Brain microvascular endothelial cell (primary cell): ENCODE measurements around the gene EGLN2.
"Not testable (repeated sequence)": the region's sequence is repeated elsewhere in the genome, so short reads cannot be mapped to it uniquely, and the experiment has no call there.

ENCODE experiments used
- DNase-seq: peaks from one replicate; pipeline ENCODE4 v3.0.0-alpha.2; 2020
- H3K27ac ChIP-seq: fragments of 250-450 bp; sonication (Bioruptor Pico); 2 replicates; pipeline ENCODE4 v1.5.1; 2020; ENCODE audit warnings: mild to moderate bottlenecking, moderate library complexity
- H3K27me3 ChIP-seq: fragments of 250-450 bp; sonication (Bioruptor Pico); replicated peaks from 2 replicates; pipeline ENCODE4 v1.5.1; 2020; ENCODE audit warnings: mild to moderate bottlenecking
- H3K36me3 ChIP-seq: fragments of 250-450 bp; sonication (Bioruptor Pico); replicated peaks from 2 replicates; pipeline ENCODE4 v1.5.1; 2020; ENCODE audit warnings: mild to moderate bottlenecking
- H3K4me3 ChIP-seq: 2 replicates; pipeline ENCODE4 v1.5.1; 2011; ENCODE audit warnings: low read depth, mild to moderate bottlenecking, control low read depth, low read length, moderate library complexity
- in situ Hi-C: cut with HindIII; loops from 2 replicates; pipeline ENCODE4 v1.10.0; 2017; ENCODE audit warnings: low sequenced_read_pairs, low pct_ligation_motif_present
- TF ChIP-seq, protein P1 (sequence below): IDR thresholded peaks from 2 replicates; pipeline ENCODE4 v1.5.1; 2011; ENCODE audit warnings: low read depth, mild to moderate bottlenecking, moderate library complexity, low read length, control low read depth, inconsistent platforms; ENCODE audit errors: missing control alignments

Gene EGLN2

DNA sequence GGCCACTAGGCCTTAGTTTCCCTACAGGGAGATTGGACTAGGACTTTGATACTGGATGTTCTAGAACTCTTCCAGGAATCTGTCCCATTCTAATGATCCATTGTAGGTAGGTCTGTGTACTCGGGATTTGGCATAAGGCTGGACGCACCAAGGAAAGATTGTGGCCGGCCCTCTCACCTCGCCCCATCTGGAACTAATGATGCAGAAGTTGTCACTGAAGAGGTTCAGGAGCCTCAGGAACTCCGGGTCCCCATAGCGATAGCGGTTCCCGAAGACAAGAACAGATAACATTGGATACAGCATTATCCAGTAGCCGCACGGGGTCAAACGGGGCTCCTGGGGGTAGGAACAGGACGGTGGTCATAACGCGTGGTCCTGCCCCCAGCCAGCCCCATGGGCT lies 11.2 kb downstream of the EGLN2 start:
- peaks cover 34% of the 10 kb centered on the region for H3K36me3 ChIP-seq
- DNase-seq: no peak
- TF ChIP-seq, protein P1, sequence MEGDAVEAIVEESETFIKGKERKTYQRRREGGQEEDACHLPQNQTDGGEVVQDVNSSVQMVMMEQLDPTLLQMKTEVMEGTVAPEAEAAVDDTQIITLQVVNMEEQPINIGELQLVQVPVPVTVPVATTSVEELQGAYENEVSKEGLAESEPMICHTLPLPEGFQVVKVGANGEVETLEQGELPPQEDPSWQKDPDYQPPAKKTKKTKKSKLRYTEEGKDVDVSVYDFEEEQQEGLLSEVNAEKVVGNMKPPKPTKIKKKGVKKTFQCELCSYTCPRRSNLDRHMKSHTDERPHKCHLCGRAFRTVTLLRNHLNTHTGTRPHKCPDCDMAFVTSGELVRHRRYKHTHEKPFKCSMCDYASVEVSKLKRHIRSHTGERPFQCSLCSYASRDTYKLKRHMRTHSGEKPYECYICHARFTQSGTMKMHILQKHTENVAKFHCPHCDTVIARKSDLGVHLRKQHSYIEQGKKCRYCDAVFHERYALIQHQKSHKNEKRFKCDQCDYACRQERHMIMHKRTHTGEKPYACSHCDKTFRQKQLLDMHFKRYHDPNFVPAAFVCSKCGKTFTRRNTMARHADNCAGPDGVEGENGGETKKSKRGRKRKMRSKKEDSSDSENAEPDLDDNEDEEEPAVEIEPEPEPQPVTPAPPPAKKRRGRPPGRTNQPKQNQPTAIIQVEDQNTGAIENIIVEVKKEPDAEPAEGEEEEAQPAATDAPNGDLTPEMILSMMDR: no peak
- no peaks in the 10 kb centered on the region for H3K27me3 ChIP-seq
- H3K27ac ChIP-seq: no peak overlapping the region
- in situ Hi-C loops: no loop called here
- H3K4me3 ChIP-seq: no peak overlapping the region

DNA sequence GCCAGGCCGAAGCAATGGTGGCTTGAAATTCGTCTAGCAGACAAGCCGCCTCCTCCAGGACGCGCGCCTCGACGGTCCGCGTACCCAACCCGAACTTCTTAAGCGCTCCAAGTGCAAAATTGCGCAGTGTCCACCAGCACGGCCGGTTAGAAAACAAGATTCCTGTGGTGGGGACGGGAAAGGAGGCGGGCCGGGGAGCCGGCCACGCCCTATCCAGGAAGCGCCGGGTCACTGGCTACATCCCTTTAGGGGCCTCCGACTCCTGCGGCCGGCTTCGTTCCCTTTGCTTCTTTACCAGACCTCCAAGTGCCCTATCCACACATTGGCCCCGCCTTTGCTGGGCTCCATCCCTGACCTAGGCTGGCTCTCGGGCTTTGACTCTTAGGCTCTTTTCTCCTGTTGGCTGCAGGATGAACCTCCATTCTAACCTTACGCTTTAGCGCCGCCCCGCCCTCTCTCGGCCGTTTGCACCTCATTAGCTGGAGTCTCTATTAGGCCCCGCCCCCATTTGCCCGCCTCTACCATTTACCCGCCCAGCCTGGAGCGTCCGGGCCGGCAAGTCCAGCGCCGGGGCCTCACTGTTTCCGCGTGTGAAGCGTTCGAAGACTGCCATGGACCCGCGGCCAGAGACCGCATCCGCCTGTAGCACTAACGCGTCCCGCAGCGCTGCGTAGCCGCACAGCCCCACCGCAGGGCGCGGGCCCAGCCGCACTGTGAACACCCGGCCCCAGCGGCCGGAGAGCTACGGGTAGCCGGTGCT lies 11.8 kb downstream of the EGLN2 start:
- H3K27ac ChIP-seq, H3K27me3 ChIP-seq, in situ Hi-C loops: not testable (repeated sequence)
- peak overlapping the region; percentile 54 for H3K4me3 ChIP-seq
- H3K36me3 ChIP-seq: peaks cover 29% of the 10 kb centered on the region
- peak; percentile 69 for DNase-seq

DNA sequence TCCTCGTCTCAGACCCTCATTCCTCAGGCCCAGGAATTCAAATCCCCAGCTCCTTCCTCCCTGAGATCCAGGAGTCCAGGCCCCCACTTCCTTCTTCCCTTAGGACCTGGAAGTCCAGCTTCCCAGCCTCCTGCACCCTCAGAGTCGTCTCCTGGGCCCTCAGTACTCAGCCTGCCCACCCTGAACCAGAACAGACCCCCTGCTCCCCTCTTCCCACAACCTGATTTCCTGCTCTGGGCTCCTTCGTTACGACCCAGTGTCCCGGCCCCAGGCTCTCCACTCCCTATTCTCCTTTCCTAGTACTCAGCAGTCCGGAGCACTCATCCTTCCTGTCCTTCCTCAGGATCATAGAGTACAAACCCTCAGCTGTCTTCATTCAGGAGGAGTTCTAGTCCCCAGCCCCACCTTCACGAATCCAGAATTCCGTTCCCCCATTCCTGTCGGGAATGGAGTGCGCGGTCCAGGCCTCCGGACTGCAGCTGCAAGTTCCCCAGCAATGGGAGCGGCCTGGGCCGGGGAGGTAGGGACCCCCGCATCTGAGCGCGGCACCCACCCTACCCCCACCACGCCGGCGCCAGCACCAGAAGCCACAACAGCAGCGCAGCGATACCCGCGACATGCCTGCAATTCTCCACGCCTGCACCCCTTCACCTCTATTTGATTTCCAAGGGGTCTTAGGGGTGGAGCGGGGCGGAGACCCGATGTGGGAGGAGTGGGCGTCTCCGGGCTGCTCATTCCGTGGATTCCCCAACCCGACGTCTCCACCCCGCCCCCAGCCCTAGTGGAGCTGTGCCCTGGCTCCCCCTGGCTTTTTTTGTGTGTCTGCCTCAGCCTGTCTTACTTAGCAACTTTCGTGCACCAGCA lies 12.7 kb downstream of the EGLN2 start:
- H3K4me3 ChIP-seq: peak overlapping the region; percentile 24
- TF ChIP-seq, protein P1: peak; percentile 18
- no peak overlapping the region for H3K27ac ChIP-seq
- in situ Hi-C loops: no loop called here
- peaks cover 29% of the 10 kb centered on the region for H3K36me3 ChIP-seq
- H3K27me3 ChIP-seq: no peaks in the 10 kb centered on the region
- no peak for DNase-seq

DNA sequence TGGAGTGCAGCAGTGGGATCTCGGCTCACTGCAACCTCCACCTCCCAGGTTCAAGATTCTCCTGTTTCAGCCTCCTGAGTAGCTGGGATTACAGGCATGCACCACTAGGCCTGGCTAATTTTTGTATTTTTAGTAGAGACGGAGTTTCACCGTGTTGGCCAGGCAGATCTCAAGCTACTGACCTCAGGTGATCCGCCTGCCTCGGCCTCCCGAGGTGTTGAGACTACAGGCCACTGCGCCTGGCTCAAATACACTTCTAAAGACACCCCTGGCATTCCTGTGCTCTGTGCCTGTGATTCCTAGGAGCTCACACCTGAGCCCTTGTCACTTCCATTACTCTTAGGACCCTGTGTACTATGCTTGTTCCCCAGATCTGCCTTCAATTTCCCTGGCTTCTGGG lies 13.6 kb downstream of the EGLN2 start:
- in situ Hi-C loops, DNase-seq, H3K27ac ChIP-seq, H3K27me3 ChIP-seq, H3K4me3 ChIP-seq: not testable (repeated sequence)
- peaks cover 22% of the 10 kb centered on the region for H3K36me3 ChIP-seq

DNA sequence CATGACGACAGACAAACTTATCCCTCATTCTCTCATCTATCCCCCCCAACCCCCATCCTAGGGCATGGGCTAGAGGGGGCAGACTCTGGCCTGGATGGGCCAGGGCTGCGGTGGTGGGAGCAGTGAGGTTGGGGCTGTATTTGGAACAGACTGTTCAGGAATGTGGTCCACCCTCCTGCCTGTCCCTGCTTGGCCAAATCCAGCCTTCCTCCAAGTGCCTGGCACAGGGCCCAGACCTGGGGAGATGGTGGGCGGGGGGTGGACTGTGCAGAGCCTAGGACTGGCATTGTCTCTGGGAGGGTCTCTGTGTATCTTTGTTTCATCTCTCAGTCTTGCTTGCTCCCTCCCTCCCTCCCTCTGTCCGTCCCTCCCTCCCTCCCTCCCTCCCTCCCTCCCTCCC lies 14.2 kb downstream of the EGLN2 start:
- in situ Hi-C loops: no loop called here

DNA sequence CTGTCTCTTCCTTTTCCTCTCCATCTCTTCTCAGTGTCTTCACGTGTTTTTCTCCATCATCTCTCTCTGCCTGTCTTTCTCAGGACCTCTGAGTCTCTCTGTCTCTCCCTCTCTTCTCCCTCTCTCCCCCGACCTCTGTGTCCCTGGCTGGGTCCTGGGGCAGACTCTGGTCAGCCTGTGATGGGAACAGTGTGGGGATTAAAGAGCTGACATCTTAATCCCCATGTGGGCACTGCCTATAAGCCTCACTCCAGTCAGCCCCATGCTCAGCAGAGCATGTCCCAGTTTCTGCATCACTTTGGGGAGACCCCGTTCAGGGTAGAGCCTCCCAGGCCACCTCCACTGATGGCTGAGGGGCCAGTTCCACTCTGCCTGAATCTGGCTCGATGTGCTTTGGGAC lies 16.2 kb downstream of the EGLN2 start:
- in situ Hi-C loops: no loop called here
- H3K27me3 ChIP-seq: no peaks in the 10 kb centered on the region
- TF ChIP-seq, protein P1: no peak
- no peak overlapping the region for H3K4me3 ChIP-seq
- no peaks in the 10 kb centered on the region for H3K36me3 ChIP-seq
- no peak overlapping the region for H3K27ac ChIP-seq
- DNase-seq: no peak

More for the DNA sequence above, 14.2 kb downstream of the EGLN2 start:
- H3K27ac ChIP-seq: no peak overlapping the region
- no peaks in the 10 kb centered on the region for H3K27me3 ChIP-seq
- H3K36me3 ChIP-seq: peaks cover 16% of the 10 kb centered on the region
- TF ChIP-seq, protein P1: no peak
- no peak for DNase-seq
- H3K4me3 ChIP-seq: no peak overlapping the region
